Stimulated activated naive CD4-positive, alpha-beta T cell (primary cell): ENCODE data around the gene CDC25B.
A peak's percentile ranks its signal among the peaks of the same experiment; 100 is the strongest.
"Not testable (repeated sequence)": the region's sequence is repeated elsewhere in the genome, so short reads cannot be mapped to it uniquely, and the experiment has no call there.

Source experiments
- DNase-seq, 6 experiments: peaks; one replicate each; lab custom pipeline; 2025; lab: John Stamatoyannopoulos, UW

CDC25B gene

DNA sequence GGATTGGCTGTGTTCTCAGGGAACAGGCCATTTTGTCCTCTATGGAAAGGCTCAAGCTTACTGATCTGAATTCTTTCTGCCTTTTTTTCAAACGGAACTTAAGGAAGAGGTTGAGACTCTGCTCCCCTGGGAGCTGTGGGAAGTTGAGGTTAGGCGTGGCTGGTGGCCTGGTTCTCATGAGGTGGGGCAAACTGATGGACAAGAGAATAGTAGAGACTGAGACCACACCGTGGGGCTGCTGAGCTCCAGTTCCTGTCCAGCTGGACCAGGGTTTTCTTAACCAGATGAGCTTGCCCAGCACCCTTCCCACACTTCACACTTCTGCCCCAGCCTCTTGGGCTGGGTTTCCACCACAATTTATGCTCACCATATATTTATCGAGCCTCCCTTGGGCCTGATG is 30.3 kb downstream of the CDC25B start:
- DNase-seq = no peak

GRCh38 chr20:3828798-3829197 is 32.7 kb downstream of the CDC25B start:
- DNase-seq = no peak

DNA sequence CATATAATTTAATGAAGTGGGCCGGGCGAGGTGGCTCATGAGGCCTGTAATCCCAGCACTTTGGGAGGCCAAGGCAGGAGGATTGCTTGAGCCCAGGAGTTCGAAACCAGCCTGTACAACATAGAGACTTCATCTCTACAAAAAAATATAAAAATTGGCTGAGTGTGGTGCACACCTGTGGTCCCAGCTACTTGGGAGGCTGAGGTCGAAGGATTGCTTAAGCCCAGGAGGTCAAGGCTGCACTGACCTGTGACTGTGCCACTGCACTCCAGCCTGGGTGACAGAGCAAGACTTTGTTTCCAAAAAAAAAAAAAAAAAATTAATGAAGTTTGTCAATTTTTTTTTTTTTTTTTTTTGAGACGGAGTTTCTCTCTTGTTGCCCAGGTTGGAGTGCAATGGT is 33.8 kb downstream of the CDC25B start:
- DNase-seq = not testable (repeated sequence)

- no peak for DNase-seq
These were observed 40.0 kb downstream of the CDC25B start for GRCh38 chr20:3836132-3836531.

DNA sequence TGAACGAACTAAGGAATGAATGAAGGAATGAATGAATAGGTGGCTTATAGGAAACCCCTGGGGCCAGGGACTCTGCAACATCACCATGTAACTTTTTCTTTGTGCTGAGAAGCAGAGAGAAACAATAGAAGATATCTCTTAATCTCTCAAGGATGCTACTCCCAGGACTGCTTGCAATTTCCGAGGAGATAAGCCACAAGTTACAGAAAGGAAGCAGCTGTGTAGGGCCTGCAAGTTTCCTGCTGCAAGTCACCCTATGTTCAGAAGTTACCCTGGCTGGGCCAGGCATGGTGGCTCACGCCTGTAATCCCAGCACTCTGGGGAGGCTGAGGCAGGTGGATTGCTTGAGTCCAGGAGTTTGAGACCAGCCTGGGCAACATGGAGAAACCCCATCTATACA is 43.2 kb downstream of the CDC25B start:
- DNase-seq = no peak

GRCh38 chr20:3840201-3840600 is 44.1 kb downstream of the CDC25B start:
- not testable (repeated sequence) for DNase-seq

DNA sequence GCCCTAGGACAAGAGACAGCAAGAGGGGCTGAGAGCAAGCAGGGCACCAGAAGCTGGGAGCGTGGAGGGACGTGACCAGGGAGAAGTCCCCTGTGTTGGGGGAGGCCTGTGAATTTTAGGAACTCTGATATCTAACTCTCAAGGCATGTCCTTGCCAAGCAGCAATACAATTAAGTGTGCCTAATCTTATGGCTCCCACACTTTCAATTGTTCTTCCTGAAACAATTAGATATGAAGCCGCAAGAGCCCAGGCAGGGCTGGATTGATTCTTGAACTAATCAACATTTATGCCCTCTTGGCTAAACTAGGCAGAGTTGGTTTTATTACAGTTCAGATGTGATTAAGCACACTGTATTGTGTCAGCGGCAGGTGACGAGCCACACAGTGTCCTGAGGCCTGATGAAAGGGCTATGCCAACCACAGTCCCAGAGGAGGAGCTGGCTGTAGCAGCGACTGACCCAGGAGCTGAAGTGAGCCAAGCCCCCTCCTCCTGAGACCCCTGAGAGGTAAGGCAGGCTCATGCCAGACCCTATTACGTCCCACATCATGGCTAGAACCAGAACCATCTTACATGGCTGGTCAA is 46.3 kb downstream of the CDC25B start:
- no peak for DNase-seq

GRCh38 chr20:3843490-3843889 is 47.4 kb downstream of the CDC25B start:
- DNase-seq = no peak

DNA sequence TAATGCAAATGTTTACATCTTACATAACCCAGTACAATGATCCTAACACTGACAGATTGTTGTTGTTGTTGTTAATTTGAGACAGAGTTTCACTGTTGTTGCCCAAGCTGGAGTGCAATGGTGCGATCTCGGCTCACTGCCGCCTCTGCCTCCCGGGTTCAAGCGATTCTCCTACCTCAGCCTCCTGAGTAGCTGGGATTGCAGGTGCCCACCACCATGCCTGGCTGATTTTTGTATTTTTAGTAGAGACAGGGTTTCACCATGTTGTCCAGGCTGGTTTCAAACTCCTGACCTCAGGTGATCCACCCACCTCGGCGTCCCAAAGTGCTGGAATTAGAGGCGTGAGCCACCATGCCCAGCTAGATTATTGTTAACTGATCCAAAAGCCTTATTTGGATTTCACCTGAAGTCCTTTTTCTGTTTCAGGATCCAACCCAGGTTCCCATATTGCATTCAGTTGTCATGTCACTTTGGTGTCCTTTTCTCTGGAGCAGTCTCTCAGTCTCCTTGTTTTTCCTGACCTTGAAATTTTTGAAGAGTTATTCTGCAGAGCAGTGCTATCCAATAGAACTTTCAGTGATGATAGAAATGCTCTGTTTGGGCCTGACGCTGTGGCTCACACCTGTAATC is 48.0 kb downstream of the CDC25B start:
- not testable (repeated sequence) for DNase-seq

GRCh38 chr20:3846378-3846739 is 50.2 kb downstream of the CDC25B start:
- DNase-seq = peak in 2 of 6 experiments; percentile 22 to 50

GRCh38 chr20:3846740-3847428 is 50.8 kb downstream of the CDC25B start, which contains the start of gene MAVS:
Gene MAVS, plus strand, starts transcription at chr20:3846834. Its CDS starts 7,791 bp downstream, at chr20:3854625.
- peak; percentile 70 to 82 (median 80) for DNase-seq

- no peak for DNase-seq
These were observed 51.4 kb downstream of the CDC25B start for GRCh38 chr20:3847429-3847940.

DNA sequence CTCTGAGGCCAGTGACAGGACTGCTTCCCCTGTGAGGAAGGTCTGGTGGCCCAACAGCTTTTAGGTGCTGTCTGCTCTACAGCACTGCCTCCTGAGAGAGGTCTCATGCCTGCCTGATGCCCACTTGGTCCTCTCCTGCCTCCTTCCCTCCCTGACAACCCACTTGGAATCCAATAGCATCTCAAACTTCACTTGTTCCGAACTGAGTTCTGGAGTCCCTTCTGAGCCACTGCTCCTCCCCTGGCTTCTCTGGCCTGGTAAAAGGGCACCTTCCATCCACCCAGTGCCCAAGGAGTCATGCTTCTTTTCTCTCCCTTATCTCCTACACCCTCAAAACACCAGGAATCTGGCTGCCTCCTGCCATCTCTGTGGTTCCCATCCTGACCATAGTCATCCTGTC is 52.5 kb downstream of the CDC25B start:
- no peak for DNase-seq

DNA sequence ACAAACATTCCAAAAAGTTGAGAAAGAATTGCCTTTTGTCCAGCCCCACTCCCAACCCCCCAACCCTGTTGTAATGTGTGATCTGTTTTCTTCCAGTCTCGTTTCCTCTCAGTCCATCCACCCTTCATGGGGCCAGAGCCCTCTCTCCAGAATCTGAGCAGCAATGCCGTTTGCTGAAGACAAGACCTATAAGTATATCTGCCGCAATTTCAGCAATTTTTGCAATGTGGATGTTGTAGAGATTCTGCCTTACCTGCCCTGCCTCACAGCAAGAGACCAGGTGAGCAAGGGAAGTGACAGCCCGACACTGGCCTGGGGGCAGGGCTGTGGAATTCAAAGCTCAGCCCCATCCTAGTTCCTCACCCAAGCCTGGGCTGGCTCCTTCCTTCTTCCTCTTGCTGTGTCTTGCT is 58.4 kb downstream of the CDC25B start:
- no peak for DNase-seq
